GM21529 (cell line): ENCODE results near the gene DKKL1.
"Not testable (repeated sequence)": the region's sequence is repeated elsewhere in the genome, so short reads cannot be mapped to it uniquely, and the experiment has no call there.

Experiments used
- ATAC-seq: cut with Tn5 transposase; IDR thresholded peaks from one replicate; pipeline ENCODE4 v1.9.1; 2021; ENCODE audit not compliant: unreplicated experiment

DKKL1 gene

DNA sequence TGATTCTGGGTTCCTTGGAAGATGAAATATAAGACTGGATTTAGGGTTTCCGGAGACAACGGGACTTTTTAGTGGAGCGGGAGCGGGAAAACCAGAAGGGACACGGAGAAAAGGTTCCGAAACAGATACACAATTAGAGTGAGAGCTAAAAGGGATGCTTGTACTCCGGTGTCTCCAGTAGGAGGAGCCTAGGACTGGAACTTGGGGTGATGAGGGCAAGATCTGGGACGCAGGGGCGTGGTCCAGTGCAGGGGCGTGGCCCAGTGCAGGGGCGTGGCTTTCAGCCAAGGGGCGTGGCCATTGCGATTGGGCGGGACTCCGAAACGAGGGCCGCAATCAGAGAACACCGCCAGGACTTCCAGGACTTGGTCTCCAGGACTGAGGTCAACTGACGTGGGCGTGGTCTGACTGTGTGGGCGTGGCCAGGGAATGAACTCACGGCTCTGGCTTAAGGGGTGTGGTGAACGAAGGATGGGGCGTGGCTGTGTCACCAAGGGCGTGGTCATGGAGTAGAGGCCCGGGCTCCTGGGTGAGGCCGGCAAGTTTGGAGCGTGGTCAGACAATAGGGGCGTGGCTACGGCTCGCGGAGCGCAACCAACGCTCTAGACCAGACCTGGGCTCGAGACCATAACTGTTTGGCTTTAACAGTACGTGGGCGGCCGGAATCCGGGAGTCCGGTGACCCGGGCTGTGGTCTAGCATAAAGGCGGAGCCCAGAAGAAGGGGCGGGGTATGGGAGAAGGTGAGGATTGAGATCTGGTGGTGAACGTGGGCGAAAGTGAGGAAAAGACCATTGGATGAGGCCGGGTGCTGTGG lies at the start of gene DKKL1:
TSS of gene DKKL1 (plus strand) at position 610 of the 815 bp plus-strand sequence. CDS start at position 732, 122 bp downstream.
- ATAC-seq: peak; percentile 67

GRCh38 chr19:49315111-49315510 lies 48.6 kb upstream of the DKKL1 start:
- ATAC-seq: no peak

DNA sequence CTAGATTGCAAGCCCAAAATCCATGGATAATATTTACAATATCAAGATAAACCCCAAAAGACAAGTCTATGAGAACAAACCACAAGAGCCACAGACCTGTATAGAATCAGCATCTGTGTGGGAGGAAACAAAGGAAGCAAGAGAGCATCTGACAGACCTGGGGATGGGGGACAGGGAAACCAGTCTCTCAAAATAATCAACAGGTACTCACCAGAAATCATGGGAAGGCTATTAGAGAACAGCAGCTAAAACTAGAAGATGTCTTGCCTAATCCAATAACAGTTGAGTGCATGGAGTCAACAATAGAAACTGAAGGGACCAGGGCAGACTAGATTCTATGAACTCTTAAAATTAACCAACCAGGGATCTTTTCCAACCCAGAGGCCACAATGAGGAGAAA lies 47.4 kb upstream of the DKKL1 start:
- ATAC-seq: no peak

- no peak for ATAC-seq
Observed at GRCh38 chr19:49318296-49318695, 45.4 kb upstream of the DKKL1 start.

DNA sequence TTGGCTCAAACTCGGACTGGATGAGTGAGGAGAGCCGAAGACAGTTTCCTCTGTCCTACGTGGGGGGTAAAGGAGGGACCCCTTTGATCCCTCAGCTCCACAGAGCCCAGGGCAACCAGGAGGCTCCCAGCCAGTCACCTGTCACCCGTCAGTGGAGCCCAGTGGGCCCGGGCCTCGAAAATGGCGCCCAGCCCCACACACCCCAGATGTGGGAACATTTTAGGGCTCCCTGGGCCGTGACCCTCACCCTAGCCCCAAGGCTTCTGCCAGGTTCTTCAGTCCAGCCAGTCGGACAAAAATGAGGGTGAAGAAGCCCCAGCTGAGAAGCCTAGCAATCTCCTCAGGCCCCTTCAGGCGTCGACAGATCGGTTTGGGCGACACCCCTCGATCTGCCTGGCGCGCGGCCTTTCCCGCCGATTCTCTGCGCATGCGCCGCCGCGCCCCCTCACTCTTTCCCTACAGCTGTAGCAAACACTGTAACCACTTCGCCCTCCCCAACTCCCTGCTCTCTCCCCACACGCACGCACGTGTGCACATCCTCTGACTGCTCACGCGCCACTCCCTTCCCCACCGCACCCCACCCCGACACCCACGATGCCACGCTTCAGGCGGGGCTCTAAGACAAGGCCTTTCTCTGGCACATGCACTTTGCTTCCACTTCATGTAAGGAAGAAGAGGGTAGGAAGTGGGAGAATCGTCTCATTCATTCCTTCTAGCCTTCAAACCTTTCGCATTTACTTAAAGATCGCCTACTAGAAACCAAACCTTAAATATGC lies 38.7 kb upstream of the DKKL1 start, which contains the start of gene SLC6A16:
TSS of gene SLC6A16 (minus strand) at position 391 of the 776 bp plus-strand sequence. CDS start 13,844 bp downstream, outside the sequence.
- no peak for ATAC-seq

DNA sequence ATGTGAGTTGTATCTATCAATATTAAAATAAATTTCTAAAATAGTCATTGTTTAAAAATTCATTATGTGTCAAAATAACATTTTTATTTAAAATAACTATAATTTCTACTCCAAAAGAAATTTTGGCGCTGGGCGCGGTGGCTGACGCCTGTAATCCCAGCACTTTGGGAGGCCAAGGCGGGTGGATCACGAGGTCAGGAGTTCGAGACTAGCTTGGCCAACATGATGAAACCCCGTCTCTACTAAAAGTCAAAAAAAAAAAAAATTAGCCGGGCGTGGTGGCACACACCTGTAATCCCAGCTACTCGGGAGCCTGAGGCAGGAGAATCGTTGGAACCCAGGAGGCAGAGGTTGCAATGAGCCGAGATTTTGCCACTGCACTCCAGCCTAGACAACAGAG lies 37.9 kb upstream of the DKKL1 start:
- ATAC-seq: not testable (repeated sequence)

DNA sequence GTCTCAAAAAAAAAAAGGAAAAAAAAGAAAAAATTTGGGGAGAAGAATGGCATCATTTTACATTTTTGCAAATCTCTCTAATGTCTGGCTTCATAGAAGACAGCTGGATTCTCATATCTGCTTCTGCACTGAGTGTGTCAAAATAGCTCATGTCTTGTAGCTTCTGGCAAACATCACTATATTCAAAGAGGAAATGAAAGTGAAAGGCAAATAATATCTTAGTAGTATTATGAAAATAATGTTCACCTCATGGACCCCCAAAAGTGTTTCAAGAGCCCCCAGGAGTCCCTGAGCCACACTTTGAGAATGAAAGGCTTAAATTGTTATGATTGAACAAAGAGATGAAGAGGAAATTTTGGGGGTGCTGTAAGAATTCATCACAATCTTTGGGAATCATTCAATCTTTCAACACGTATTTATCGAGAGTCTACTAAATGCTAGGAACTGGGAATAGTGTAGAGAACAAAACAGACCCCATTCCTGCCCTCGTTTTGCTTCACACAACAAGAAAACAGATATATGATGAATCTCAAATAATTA lies 37.4 kb upstream of the DKKL1 start:
- no peak for ATAC-seq

DNA sequence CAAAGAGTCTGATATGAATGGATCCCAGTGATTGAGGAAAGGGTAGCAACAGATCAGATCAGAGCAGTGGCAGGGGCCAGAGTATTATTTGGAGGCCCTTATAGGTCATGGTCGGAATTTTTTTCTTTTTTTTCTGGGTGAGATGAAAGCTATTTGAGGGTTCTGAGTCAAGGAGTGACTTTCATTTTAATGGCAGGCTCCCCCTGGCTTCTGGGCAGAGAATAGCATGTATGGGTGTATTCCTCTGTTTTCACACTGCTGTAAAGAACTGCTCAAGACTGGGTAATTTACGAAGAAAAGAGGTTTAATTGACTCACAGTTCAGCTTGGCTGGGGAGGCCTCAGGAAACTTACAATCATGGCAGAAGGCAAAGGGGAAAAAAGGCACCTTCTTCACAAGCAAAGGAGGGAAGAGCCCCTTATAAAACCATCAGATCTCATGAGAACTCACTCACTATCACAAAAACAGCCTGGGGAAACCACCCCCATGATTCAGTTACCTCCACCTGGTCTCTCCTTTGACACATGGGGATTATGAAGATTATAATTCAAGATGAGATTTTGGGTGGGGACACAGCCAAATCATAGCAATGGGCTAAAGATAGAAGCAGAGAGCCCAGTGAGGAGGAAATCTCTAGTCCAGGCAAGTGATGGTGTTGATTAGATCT lies 35.7 kb upstream of the DKKL1 start:
- ATAC-seq: no peak

DNA sequence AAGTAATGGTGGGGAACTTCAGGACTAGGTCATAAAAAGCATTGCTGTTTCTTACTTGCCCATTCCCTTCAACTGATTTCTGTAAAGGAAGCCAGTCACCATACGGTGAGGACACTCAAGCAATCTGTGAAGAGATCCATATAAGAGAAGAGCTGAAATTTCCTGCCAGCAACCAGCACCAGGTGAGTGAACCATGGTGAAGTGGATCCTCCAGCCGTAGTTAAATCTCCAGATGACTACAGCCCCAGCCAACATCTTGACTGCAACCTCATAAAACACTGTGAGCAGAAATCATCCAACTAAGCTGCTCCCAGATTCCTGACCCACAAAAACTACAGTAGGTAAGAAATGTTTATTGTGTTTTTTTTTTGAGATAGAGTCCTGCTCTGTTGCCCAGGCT lies 34.9 kb upstream of the DKKL1 start:
- ATAC-seq: no peak

DNA sequence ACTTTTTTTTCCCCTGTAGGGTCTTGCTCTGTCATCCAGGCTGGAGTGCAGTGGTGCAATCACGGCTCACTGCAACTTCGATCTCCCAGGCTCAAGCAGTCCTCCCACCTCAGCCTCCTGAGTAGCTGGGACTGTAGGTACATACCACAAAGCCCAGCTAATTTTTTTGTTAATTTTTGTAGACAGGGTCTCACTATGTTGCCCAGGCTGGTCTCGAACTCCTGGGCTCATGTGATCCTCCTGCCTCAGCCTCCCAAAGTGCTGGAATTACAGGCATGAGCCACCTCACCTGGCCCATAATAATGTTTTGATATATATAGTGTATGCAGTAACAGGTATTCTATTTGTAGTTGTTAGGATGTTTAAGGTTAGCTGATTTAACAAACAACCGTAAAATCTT lies 32.5 kb upstream of the DKKL1 start:
- not testable (repeated sequence) for ATAC-seq

DNA sequence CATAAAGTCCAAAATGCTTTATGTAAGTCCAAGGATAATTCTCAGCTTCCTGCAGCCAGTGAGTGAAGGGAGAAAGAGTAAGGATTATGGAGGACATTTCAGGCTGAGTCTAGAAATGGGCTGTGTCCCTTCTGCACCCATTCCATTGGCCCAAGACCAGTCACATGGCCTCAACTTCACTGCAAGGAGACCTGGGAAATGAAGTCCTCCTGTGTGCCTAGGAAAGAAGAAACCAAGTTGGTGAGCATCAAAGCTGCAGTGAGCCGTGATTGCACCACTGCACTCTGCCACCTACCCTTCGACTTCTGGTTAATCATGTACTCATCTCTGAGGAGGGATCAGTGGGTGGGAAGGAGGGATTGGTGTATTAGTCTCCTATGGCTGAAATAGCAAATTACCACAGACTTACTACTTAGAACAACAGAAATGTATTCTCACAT lies 32.0 kb upstream of the DKKL1 start:
- peak; percentile 47 for ATAC-seq

- ATAC-seq: not testable (repeated sequence)
Observed at GRCh38 chr19:49332691-49333417, 30.8 kb upstream of the DKKL1 start.

GRCh38 chr19:49333418-49333805 lies 30.3 kb upstream of the DKKL1 start:
- peak; percentile 3 for ATAC-seq

DNA sequence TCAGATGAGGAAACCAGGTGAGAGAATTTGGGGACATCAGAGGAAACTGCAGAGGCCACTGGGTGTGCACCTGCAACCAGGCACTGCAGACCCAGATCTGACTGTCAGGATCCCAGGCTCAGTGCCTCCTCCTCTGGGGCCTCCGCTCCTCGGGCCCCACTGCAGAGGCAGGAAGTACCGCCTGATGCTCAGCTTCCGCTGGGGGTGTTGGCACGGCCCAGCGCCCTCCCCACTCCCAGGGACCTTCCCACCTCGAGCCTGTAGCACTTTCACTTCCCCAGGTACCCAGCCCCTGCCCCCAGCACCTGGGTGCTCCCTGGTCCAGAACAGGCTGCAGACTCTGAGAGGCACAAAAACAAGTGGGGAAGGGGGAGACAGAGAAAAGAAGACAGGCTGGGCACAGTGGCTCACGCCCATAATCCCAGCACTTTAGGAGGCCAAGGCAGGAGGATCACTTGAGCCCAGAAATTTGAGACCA lies 29.8 kb upstream of the DKKL1 start:
- ATAC-seq: peak; percentile 45

DNA sequence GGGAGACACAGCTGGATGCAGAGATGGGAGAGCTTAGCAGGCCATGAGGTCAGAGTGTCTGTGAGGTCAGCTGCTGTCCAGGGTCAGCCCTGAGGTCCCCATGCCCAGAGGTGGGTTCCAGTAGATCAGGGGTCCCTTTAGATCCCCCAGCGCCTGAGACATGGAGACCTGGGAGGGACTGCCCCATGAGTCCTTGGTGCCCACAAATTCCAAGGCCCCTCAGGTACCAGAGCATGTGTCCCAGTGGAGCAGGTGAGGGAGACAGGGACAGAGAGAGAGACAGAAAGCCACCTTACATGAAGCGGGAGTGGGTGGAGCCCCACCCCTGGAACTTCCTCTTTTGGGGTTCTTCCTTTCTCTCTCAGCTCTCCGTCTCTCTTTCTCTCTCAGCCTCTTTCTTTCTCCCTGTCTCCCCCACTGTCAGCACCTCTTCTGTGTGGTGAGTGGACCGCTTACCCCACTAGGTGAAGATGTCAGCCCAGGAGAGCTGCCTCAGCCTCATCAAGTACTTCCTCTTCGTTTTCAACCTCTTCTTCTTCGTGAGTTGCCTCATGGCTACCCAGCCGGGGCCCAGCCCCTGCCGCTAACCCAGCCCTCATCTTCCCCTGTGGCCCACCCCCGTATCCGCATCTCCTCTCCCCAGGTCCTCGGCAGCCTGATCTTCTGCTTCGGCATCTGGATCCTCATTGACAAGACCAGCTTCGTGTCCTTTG lies 28.4 kb upstream of the DKKL1 start, which contains the start of gene CD37:
TSS of gene CD37 (plus strand) at position 336 of the 713 bp plus-strand sequence. CDS start at position 471, 135 bp downstream.
- peak; percentile 29 for ATAC-seq

DNA sequence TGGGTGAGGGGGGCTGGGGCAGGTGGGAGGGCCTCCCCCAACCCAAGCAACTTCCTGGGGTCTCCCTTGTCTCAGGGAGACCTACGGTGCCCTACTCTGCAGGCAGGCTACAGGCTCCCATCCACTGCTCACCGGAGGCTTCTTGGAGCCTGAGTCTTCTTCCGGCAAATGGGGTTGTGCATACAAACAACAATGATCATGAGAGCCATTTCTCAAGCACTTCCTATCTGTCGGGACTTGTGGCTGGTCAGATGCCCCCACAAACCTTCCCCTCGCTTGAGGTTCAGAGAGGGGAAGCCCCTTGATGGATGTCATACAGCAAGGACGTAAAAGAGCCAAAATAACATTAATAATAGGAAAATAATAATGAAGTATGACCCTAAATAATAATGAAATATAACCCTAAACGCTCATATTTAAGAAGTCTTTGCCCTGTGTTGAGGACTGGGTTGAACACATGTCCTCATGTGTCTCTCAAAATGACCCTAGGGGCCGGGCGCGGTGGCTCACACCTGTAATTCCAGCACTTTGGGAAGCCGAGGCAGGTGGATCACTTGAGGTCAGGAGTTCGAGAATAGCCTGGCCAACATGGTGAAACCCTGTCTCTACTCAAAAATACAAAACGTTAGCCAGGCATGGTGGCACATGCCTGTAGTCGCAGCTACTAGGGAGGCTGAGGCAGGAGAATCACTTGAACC lies 27.7 kb upstream of the DKKL1 start:
- ATAC-seq: no peak

DNA sequence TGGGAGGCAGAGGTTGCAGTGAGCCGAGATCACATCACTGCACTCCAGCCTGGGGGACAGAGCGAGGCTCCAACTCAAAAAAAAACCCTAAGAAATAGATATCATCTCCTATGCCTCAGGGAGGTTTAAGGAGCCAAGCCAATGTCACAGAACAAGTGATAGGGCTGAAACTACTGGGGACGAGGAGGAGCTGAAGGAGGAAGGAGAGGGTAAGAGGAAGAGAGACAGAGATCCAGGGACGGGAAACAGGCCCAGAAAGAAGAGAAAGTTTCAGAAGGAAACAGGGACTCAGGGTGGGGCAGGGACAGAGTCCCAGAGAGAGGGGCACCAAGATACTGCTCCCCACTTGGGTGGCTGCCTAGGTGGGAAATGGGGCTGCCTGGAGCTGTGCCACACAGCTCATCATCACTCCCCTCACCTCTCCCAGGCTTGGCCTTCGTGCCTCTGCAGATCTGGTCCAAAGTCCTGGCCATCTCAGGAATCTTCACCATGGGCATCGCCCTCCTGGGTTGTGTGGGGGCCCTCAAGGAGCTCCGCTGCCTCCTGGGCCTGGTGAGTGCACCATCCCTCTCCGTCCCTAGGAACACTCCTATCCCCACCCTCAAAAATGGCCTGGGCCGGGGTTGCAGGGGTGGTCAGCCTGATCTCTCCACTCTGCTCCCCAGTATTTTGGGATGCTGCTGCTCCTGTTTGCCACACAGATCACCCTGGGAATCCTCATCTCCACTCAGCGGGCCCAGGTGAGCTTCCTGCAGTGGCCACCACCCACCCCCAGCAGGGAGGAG lies 27.0 kb upstream of the DKKL1 start:
- no peak for ATAC-seq
